Right lobe of liver (tissue), 4 donors: ENCODE measurements around the gene TMEM207.

Experiments used
- POLR2A ChIP-seq: fragments of 450-650 bp; IDR thresholded peaks from one replicate; pipeline ENCODE4 v1.6.1; 2017; ENCODE audit warnings: antibody characterized with exemption, mild to moderate bottlenecking
- TF ChIP-seq, protein P1 (sequence below), 4 donors: fragments of 200-600 bp in 3 of 4; fragments of 450-650 bp in 1 of 4; IDR thresholded peaks; one replicate each; pipeline versions ENCODE4 v1.5.1 to v1.8.0; 2016 to 2022; ENCODE audit warnings: antibody characterized with exemption in 4 of 4, mild to moderate bottlenecking in 2 of 4
- donor health status: DM: no; HTN: no; CAD: no.
- donor health status: DM: no; HTN: no; CAD: no.
- donor health status: DM: no; HTN: yes; CAD: no.

GRCh38 chr3:190433626-190434025 lies 16.1 kb downstream of the TMEM207 start:
- TF ChIP-seq, protein P1, sequence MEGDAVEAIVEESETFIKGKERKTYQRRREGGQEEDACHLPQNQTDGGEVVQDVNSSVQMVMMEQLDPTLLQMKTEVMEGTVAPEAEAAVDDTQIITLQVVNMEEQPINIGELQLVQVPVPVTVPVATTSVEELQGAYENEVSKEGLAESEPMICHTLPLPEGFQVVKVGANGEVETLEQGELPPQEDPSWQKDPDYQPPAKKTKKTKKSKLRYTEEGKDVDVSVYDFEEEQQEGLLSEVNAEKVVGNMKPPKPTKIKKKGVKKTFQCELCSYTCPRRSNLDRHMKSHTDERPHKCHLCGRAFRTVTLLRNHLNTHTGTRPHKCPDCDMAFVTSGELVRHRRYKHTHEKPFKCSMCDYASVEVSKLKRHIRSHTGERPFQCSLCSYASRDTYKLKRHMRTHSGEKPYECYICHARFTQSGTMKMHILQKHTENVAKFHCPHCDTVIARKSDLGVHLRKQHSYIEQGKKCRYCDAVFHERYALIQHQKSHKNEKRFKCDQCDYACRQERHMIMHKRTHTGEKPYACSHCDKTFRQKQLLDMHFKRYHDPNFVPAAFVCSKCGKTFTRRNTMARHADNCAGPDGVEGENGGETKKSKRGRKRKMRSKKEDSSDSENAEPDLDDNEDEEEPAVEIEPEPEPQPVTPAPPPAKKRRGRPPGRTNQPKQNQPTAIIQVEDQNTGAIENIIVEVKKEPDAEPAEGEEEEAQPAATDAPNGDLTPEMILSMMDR (IDR thresholded peaks at IDR 0.05) = no peak
- TF ChIP-seq POLR2A = no peak
